IPS DF 19.7 (cell line): ENCODE measurements around the gene RUNX2.

Experiments used
- DNase-seq: peaks from one replicate; pipeline ENCODE4 v3.0.0-alpha.2; 2013; ENCODE audit warnings: low read depth, low spot score

Gene RUNX2

DNA sequence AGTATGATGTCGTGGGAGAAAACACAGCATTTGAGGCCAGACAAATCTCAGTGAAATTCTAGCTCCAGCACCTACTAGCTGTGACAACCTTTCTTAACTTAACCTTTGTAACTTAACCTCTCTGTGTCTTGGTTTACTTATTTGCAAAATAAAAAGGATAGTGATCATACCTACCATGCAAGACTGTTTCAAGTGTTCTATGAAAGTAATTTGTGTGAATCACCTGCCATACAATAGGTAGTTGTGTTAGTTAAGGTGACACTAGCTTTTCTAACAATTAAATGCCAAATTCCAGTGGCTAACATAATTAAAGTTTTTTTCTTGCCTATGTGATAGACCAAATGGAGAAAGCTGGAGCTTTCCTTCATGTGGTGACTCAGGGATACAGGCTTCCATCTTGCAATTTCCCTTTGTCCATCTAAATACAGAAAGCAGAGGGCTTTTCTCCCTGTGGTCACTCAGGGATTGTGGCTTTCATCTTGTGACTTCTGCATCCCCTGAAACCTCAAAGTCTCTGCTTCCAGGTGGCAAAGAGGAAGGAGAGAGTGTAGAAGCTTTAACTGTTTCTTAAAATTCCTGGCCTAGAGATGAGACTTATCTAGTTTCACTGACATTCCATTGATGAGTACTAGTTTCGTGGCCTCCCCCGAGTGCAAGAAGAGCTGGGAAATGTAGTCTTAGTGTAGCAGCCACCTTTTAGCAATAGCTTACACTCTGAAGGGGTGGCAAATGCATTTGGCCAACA lies 376.1 kb downstream of the RUNX2 start:
- no peak for DNase-seq

GRCh38 chr6:45705137-45705855 lies 377.2 kb downstream of the RUNX2 start:
- DNase-seq: no peak

DNA sequence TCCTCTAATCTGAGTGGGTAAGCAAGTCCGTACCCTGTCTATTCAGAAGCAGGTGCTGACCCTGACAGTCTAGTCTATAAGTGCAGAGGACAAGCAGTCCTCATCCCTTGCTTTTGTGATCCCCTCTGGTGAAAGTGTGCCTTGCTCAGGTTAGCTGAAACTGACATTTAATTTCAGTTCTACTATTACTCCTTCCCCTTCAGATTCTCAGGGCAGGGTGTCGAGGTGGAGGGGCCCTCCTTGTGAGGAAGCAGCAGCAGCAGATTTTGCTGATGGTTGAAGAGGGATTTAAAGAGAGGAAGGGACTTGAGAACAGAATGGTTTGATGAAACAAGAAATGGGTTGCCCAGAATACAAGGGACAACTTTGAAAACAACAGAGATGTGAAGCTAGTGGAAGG lies 378.2 kb downstream of the RUNX2 start:
- no peak for DNase-seq

- no peak for DNase-seq
These were observed 379.0 kb downstream of the RUNX2 start for GRCh38 chr6:45707176-45707575.

DNA sequence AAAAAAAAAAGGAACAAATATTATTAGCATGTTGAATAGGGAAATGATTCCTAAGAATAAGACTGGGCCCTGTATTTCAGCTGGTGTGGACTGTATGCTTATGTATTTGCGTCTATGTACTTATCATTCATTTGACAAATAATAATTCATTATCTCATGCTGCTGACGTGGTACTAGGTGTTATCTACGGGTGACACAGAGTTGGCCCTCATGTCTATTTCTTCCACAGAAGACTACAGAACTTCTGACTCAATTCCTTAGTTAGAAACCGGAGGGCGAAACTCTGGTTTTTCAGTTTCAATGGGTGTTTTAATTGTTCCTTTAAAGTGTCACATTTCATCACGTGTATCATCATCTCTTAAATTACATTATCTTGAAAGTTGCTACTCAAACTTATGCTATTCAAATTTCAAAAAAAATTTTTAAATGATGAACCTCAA lies 381.7 kb downstream of the RUNX2 start:
- DNase-seq: no peak

- DNase-seq: no peak
These were observed 382.2 kb downstream of the RUNX2 start for GRCh38 chr6:45710304-45710821.

- no peak for DNase-seq
These were observed 383.9 kb downstream of the RUNX2 start for GRCh38 chr6:45712076-45712475.

GRCh38 chr6:45712786-45713185 lies 384.7 kb downstream of the RUNX2 start:
- DNase-seq: no peak
